ENCODE measurements around the gene NKAIN2. TPM values are rescaled to one million over a fixed set of nuclear protein-coding genes. Genes with fewer than 3 reads are reported as not detected.

NKAIN2 gene
- total RNA-seq, 1 donor from 2014 or later: 0.56 TPM

- Mint-ChIP-seq H3K36me3 (ENCODE audit: unreplicated experiment) (no peaks in the 10 kb centered on the region), H3K4me1 (ENCODE audit: low read depth, unreplicated experiment) (peaks cover 16% of the 10 kb centered on the region), H3K4me3 (ENCODE audit: unreplicated experiment) (no peak overlapping the region), H3K9me3 (ENCODE audit: unreplicated experiment) (no peaks in the 10 kb centered on the region), H3K27me3 (ENCODE audit: unreplicated experiment) (peaks cover 2% of the 10 kb centered on the region), H3K27ac (ENCODE audit: unreplicated experiment) (no peak overlapping the region)
- no peak for TF ChIP-seq CTCF (IDR thresholded peaks at IDR 0.05; ENCODE audit: partially characterized antibody, unreplicated experiment)
- DNase-seq: no peak
These were observed 249.7 kb downstream of the NKAIN2 start for GRCh38 chr6:124053315-124053714.

GRCh38 chr6:124054034-124054433 lies 250.4 kb downstream of the NKAIN2 start:
- Mint-ChIP-seq H3K4me1 (ENCODE audit: low read depth, unreplicated experiment) (peaks cover 16% of the 10 kb centered on the region), H3K4me3 (ENCODE audit: unreplicated experiment) (no peak overlapping the region), H3K36me3 (ENCODE audit: unreplicated experiment) (no peaks in the 10 kb centered on the region), H3K27ac (ENCODE audit: unreplicated experiment) (no peak overlapping the region), H3K27me3 (ENCODE audit: unreplicated experiment) (peaks cover 2% of the 10 kb centered on the region), H3K9me3 (ENCODE audit: unreplicated experiment) (no peaks in the 10 kb centered on the region)
- DNase-seq: no peak
- no peak for TF ChIP-seq CTCF (IDR thresholded peaks at IDR 0.05; ENCODE audit: partially characterized antibody, unreplicated experiment)

- H3K27ac Mint-ChIP-seq (ENCODE audit: unreplicated experiment): no peak overlapping the region
- no peaks in the 10 kb centered on the region for H3K9me3 Mint-ChIP-seq (ENCODE audit: unreplicated experiment)
- DNase-seq: no peak
- peaks cover 2% of the 10 kb centered on the region for H3K27me3 Mint-ChIP-seq (ENCODE audit: unreplicated experiment)
- H3K4me3 Mint-ChIP-seq (ENCODE audit: unreplicated experiment): no peak overlapping the region
- no peak for TF ChIP-seq CTCF (IDR thresholded peaks at IDR 0.05; ENCODE audit: partially characterized antibody, unreplicated experiment)
- H3K4me1 Mint-ChIP-seq (ENCODE audit: low read depth, unreplicated experiment): peaks cover 16% of the 10 kb centered on the region
- H3K36me3 Mint-ChIP-seq (ENCODE audit: unreplicated experiment): no peaks in the 10 kb centered on the region
These were observed 251.7 kb downstream of the NKAIN2 start for GRCh38 chr6:124055395-124055794.

GRCh38 chr6:124055963-124056362 lies 252.3 kb downstream of the NKAIN2 start:
- Mint-ChIP-seq H3K27me3 (ENCODE audit: unreplicated experiment) (peaks cover 2% of the 10 kb centered on the region), H3K36me3 (ENCODE audit: unreplicated experiment) (no peaks in the 10 kb centered on the region), H3K4me1 (ENCODE audit: low read depth, unreplicated experiment) (peaks cover 16% of the 10 kb centered on the region), H3K27ac (ENCODE audit: unreplicated experiment) (no peak overlapping the region), H3K4me3 (ENCODE audit: unreplicated experiment) (no peak overlapping the region), H3K9me3 (ENCODE audit: unreplicated experiment) (no peaks in the 10 kb centered on the region)
- TF ChIP-seq CTCF (IDR thresholded peaks at IDR 0.05; ENCODE audit: partially characterized antibody, unreplicated experiment): no peak
- DNase-seq: no peak

- Mint-ChIP-seq H3K27me3 (ENCODE audit: unreplicated experiment) (peaks cover 2% of the 10 kb centered on the region), H3K4me3 (ENCODE audit: unreplicated experiment) (peak overlapping the region; percentile 9)
These were observed 253.0 kb downstream of the NKAIN2 start for GRCh38 chr6:124056407-124057334.

More at GRCh38 chr6:124056407-124057334, 253.0 kb downstream of the NKAIN2 start:
- Mint-ChIP-seq H3K27ac (ENCODE audit: unreplicated experiment) (peak overlapping the region; percentile 56), H3K4me1 (ENCODE audit: low read depth, unreplicated experiment) (peaks cover 16% of the 10 kb centered on the region), H3K9me3 (ENCODE audit: unreplicated experiment) (no peaks in the 10 kb centered on the region), H3K36me3 (ENCODE audit: unreplicated experiment) (no peaks in the 10 kb centered on the region)
- no peak for TF ChIP-seq CTCF (IDR thresholded peaks at IDR 0.05; ENCODE audit: partially characterized antibody, unreplicated experiment)
- DNase-seq: no peak

All from glutamatergic neuron (in vitro differentiated cells).